Glutamatergic neuron (in vitro differentiated cells): Measurements from ENCODE around the gene URGCP. TPM values are rescaled to one million over a fixed set of nuclear protein-coding genes. Genes with fewer than 3 reads are reported as not detected.
"Not testable (repeated sequence)": the region's sequence is repeated elsewhere in the genome, so short reads cannot be mapped to it uniquely, and the experiment has no call there.

Experiments
- DNase-seq: peaks from one replicate; pipeline ENCODE4 v3.0.0; 2022
- H3K27ac Mint-ChIP-seq: one replicate; pipeline ENCODE4 v1.8.0; 2020; ENCODE audit warnings: mild to moderate bottlenecking, mixed read lengths, inconsistent platforms; ENCODE audit not compliant: unreplicated experiment
- H3K27me3 Mint-ChIP-seq: one replicate; pipeline ENCODE4 v1.8.0; 2020; ENCODE audit warnings: mild to moderate bottlenecking, moderate library complexity, mixed read lengths, inconsistent platforms; ENCODE audit not compliant: unreplicated experiment
- H3K36me3 Mint-ChIP-seq: one replicate; pipeline ENCODE4 v1.8.0; 2020; ENCODE audit warnings: mild to moderate bottlenecking, mixed read lengths, inconsistent platforms; ENCODE audit not compliant: unreplicated experiment
- H3K4me1 Mint-ChIP-seq: one replicate; pipeline ENCODE4 v1.8.0; 2020; ENCODE audit warnings: mild to moderate bottlenecking, low read depth, mixed read lengths, inconsistent platforms; ENCODE audit not compliant: unreplicated experiment
- H3K4me3 Mint-ChIP-seq: one replicate; pipeline ENCODE4 v1.8.0; 2020; ENCODE audit warnings: mild to moderate bottlenecking, mixed read lengths, inconsistent platforms; ENCODE audit not compliant: unreplicated experiment
- H3K9me3 Mint-ChIP-seq: one replicate; pipeline ENCODE4 v1.8.0; 2020; ENCODE audit warnings: mild to moderate bottlenecking, moderate library complexity, mixed read lengths, inconsistent platforms; ENCODE audit not compliant: unreplicated experiment
- CTCF ChIP-seq: fragments of 200-600 bp; sonication (generic); IDR thresholded peaks from one replicate; pipeline ENCODE4 v1.5.0; 2021; ENCODE audit not compliant: partially characterized antibody, unreplicated experiment
- total RNA-seq: library from RNA; stranded (reverse); fragmentation: NEBNext Ultra II Directional; extraction: Animal tissue kit (Norgen Biotek cat#: 25700); gene quantifications from one replicate; pipeline ENCODE4 v1.2.1, GENCODE V29; 2021; ENCODE audit not compliant: unreplicated experiment

URGCP gene
- total RNA-seq, 1 donor from 2014 or later, result 17.8 TPM

GRCh38 chr7:43843296-43843695 is 63.1 kb downstream of the URGCP start:
- no peak overlapping the region for H3K27ac Mint-ChIP-seq
- H3K4me3 Mint-ChIP-seq, result no peak overlapping the region
- H3K27me3 Mint-ChIP-seq, result peaks cover 4% of the 10 kb centered on the region
- H3K36me3 Mint-ChIP-seq, result no peaks in the 10 kb centered on the region
- TF ChIP-seq CTCF, result no peak
- no peak for DNase-seq
- H3K9me3 Mint-ChIP-seq, result peaks cover 2% of the 10 kb centered on the region
- H3K4me1 Mint-ChIP-seq, result no peaks in the 10 kb centered on the region

GRCh38 chr7:43838201-43838658 is 68.2 kb downstream of the URGCP start:
- no peak for DNase-seq
- TF ChIP-seq CTCF, result no peak
- H3K4me3 Mint-ChIP-seq, result no peak overlapping the region
- H3K27ac Mint-ChIP-seq, result no peak overlapping the region
- H3K36me3 Mint-ChIP-seq, result no peaks in the 10 kb centered on the region
- peaks cover 4% of the 10 kb centered on the region for H3K27me3 Mint-ChIP-seq
- peaks cover 3% of the 10 kb centered on the region for H3K9me3 Mint-ChIP-seq
- H3K4me1 Mint-ChIP-seq, result no peaks in the 10 kb centered on the region

- H3K9me3 Mint-ChIP-seq, result peaks cover 1% of the 10 kb centered on the region
- no peaks in the 10 kb centered on the region for H3K4me1 Mint-ChIP-seq
- no peak overlapping the region for H3K4me3 Mint-ChIP-seq
- H3K27me3 Mint-ChIP-seq, result peaks cover 1% of the 10 kb centered on the region
- no peak overlapping the region for H3K27ac Mint-ChIP-seq
- no peak for TF ChIP-seq CTCF
- DNase-seq, result no peak
- peaks cover 8% of the 10 kb centered on the region for H3K36me3 Mint-ChIP-seq
These were observed 71.7 kb downstream of the URGCP start for GRCh38 chr7:43834463-43835251.

GRCh38 chr7:43830917-43831316 is 75.5 kb downstream of the URGCP start:
- H3K27me3 Mint-ChIP-seq, DNase-seq, H3K4me1 Mint-ChIP-seq, H3K9me3 Mint-ChIP-seq, H3K4me3 Mint-ChIP-seq, H3K27ac Mint-ChIP-seq: not testable (repeated sequence)
- H3K36me3 Mint-ChIP-seq, result peaks cover 17% of the 10 kb centered on the region

Other genes starting within 250 kb of the URGCP start
- gene COA1, start 177.1 kb downstream of the URGCP start, total RNA-seq, result 73.7 TPM
- 63.4 TPM for gene BLVRA, start 147.9 kb downstream of the URGCP start, total RNA-seq
- 60.8 TPM for gene MRPS24, start 37.1 kb downstream of the URGCP start, total RNA-seq
- gene UBE2D4, start 19.8 kb upstream of the URGCP start, total RNA-seq, result 10.1 TPM
- gene SPDYE1, start 91.3 kb upstream of the URGCP start, total RNA-seq, result not detected
- gene DBNL, start 138.1 kb upstream of the URGCP start, total RNA-seq, result 154 TPM
- gene PGAM2, start 159.0 kb upstream of the URGCP start, total RNA-seq, result 13.3 TPM
- gene POLM, start 175.9 kb upstream of the URGCP start, total RNA-seq, result 28.8 TPM
- 35.4 TPM for gene AEBP1, start 197.7 kb upstream of the URGCP start, total RNA-seq
- 71.2 TPM for gene POLD2, start 217.0 kb upstream of the URGCP start, total RNA-seq
- 7.6 TPM for gene MYL7, start 234.7 kb upstream of the URGCP start, total RNA-seq